WTC11 (cell line): Measurements from ENCODE around the gene SLC17A2. TPM values are rescaled to one million over a fixed set of nuclear protein-coding genes. Genes with fewer than 3 reads are reported as not detected.
"Not testable (repeated sequence)": the region's sequence is repeated elsewhere in the genome, so short reads cannot be mapped to it uniquely, and the experiment has no call there.

ENCODE experiments used
- ATAC-seq: fragments of 200-7000 bp; cut with Tn5 transposase; 2 replicates; pipeline ENCODE4 v1.10.0; 2021; ENCODE audit warnings: mild to moderate bottlenecking, moderate library complexity
- CTCF ChIA-PET: fragments of 300-600 bp; sonication (Branson Sonifier 250); formaldehyde crosslinking; loops from one replicate; lab custom pipeline; 2021; ENCODE audit warnings: antibody characterized with exemption; lab: Charles Lee
- POLR2A ChIA-PET: fragments of 350-600 bp; sonication (Branson Sonifier 250); formaldehyde crosslinking; loops from one replicate; lab custom pipeline; 2021; ENCODE audit warnings: antibody characterized with exemption; lab: Charles Lee
- DNase-seq: peaks from one replicate; pipeline ENCODE4 v3.0.0; 2021; ENCODE audit warnings: low spot score
- H3K27ac Mint-ChIP-seq: 2 replicates; pipeline ENCODE4 v1.8.0; 2021; ENCODE audit warnings: mixed read lengths
- H3K27me3 Mint-ChIP-seq: 2 replicates; pipeline ENCODE4 v1.8.0; 2021; ENCODE audit warnings: low read depth, mild to moderate bottlenecking, moderate library complexity, mixed read lengths
- H3K36me3 Mint-ChIP-seq: 2 replicates; pipeline ENCODE4 v1.8.0; 2021; ENCODE audit warnings: mixed read lengths
- H3K4me1 Mint-ChIP-seq: 2 replicates; pipeline ENCODE4 v1.8.0; 2022; ENCODE audit warnings: mixed read lengths
- H3K4me3 Mint-ChIP-seq: 2 replicates; pipeline ENCODE4 v1.8.0; 2021; ENCODE audit warnings: mild to moderate bottlenecking, moderate library complexity, mixed read lengths
- H3K9me3 Mint-ChIP-seq: 2 replicates; pipeline ENCODE4 v1.8.0; 2021; ENCODE audit warnings: mixed read lengths
- ATF1 ChIP-seq: sonication (generic); formaldehyde crosslinking; IDR thresholded peaks from 2 replicates; pipeline ENCODE4 v1.8.1; 2023; ENCODE audit warnings: mild to moderate bottlenecking, moderate library complexity, missing genetic modification reagents
- ELF4 ChIP-seq: sonication (generic); formaldehyde crosslinking; IDR thresholded peaks from 2 replicates; pipeline ENCODE4 v1.8.1; 2022; ENCODE audit warnings: low read depth, mild to moderate bottlenecking, moderate library complexity, missing genetic modification reagents
- EMX1 ChIP-seq: fragments of 250-450 bp; sonication (Bioruptor Pico); IDR thresholded peaks from 2 replicates; pipeline ENCODE4 v1.8.0; 2021; ENCODE audit warnings: mild to moderate bottlenecking
- GABPB1 ChIP-seq: sonication (generic); formaldehyde crosslinking; IDR thresholded peaks from 2 replicates; pipeline ENCODE4 v1.8.1; 2023; ENCODE audit warnings: mild to moderate bottlenecking, missing genetic modification reagents
- JAZF1 ChIP-seq: fragments of 250-450 bp; sonication (Bioruptor Pico); IDR thresholded peaks from 2 replicates; pipeline ENCODE4 v1.9.0; 2021; ENCODE audit warnings: moderate library complexity, mild to moderate bottlenecking, inconsistent platforms
- KAT7 ChIP-seq: sonication (generic); formaldehyde crosslinking; IDR thresholded peaks from 2 replicates; pipeline ENCODE4 v1.8.1; 2023; ENCODE audit warnings: missing genetic modification reagents, mild to moderate bottlenecking, borderline replicate concordance
- NR1H2 ChIP-seq: sonication (generic); formaldehyde crosslinking; IDR thresholded peaks from 2 replicates; pipeline ENCODE4 v1.9.0; 2021; ENCODE audit warnings: mild to moderate bottlenecking, moderate library complexity, missing genetic modification reagents
- NR3C1 ChIP-seq: sonication (generic); formaldehyde crosslinking; conservative IDR thresholded peaks from 2 replicates; pipeline ENCODE4 v1.8.1; 2023; ENCODE audit warnings: low read depth, mild to moderate bottlenecking, missing genetic modification reagents
- RELA ChIP-seq: sonication (generic); formaldehyde crosslinking; IDR thresholded peaks from 2 replicates; pipeline ENCODE4 v1.8.1; 2022; ENCODE audit warnings: missing genetic modification reagents, mild to moderate bottlenecking, borderline replicate concordance
- TCF7 ChIP-seq: sonication (generic); formaldehyde crosslinking; IDR thresholded peaks from 2 replicates; pipeline ENCODE4 v1.8.0; 2022; ENCODE audit warnings: mild to moderate bottlenecking, low read depth, missing genetic modification reagents, moderate library complexity
- ZNF219 ChIP-seq: sonication (generic); formaldehyde crosslinking; IDR thresholded peaks from 2 replicates; pipeline ENCODE4 v1.8.0; 2023; ENCODE audit warnings: missing genetic modification reagents, mild to moderate bottlenecking, borderline replicate concordance
- ZNF423 ChIP-seq: fragments of 250-450 bp; sonication (Bioruptor Pico); IDR thresholded peaks from 2 replicates; pipeline ENCODE4 v2.1.2; 2022; ENCODE audit warnings: mild to moderate bottlenecking, moderate library complexity
- total RNA-seq: library from RNA; stranded (reverse); gene quantifications from 3 replicates; pipeline ENCODE4 v1.2.3, GENCODE V29; 2021
- TF ChIP-seq, protein P1 (sequence below): sonication (generic); formaldehyde crosslinking; IDR thresholded peaks from 2 replicates; pipeline ENCODE4 v1.8.0; 2023; ENCODE audit warnings: missing genetic modification reagents, mild to moderate bottlenecking, borderline replicate concordance
- TF ChIP-seq, protein P2 (sequence below): sonication (generic); formaldehyde crosslinking; IDR thresholded peaks from 2 replicates; pipeline ENCODE4 v1.8.1; 2022; ENCODE audit warnings: missing genetic modification reagents, borderline replicate concordance
- TF ChIP-seq, protein P3 (sequence below): sonication (generic); formaldehyde crosslinking; IDR thresholded peaks from 2 replicates; pipeline ENCODE4 v1.8.0; 2022; ENCODE audit warnings: mild to moderate bottlenecking, missing genetic modification reagents
- TF ChIP-seq, protein P4 (sequence below): fragments of 250-450 bp; sonication (Bioruptor Pico); IDR thresholded peaks from 2 replicates; pipeline ENCODE4 v1.9.0; 2021; ENCODE audit warnings: mild to moderate bottlenecking
- TF ChIP-seq, protein P5 (sequence below): sonication (generic); formaldehyde crosslinking; IDR thresholded peaks from 2 replicates; pipeline ENCODE4 v1.8.0; 2022; ENCODE audit warnings: mild to moderate bottlenecking, missing genetic modification reagents
- TF ChIP-seq, protein P6 (sequence below): sonication (generic); formaldehyde crosslinking; IDR thresholded peaks from 2 replicates; pipeline ENCODE4 v1.8.0; 2023; ENCODE audit warnings: missing genetic modification reagents
- TF ChIP-seq, protein P7 (sequence below): sonication (generic); formaldehyde crosslinking; conservative IDR thresholded peaks from 2 replicates; pipeline ENCODE4 v1.8.1; 2022; ENCODE audit warnings: mild to moderate bottlenecking, missing genetic modification reagents

SLC17A2 gene
- total RNA-seq, 1 experiment from 2014 or later = not detected

DNA sequence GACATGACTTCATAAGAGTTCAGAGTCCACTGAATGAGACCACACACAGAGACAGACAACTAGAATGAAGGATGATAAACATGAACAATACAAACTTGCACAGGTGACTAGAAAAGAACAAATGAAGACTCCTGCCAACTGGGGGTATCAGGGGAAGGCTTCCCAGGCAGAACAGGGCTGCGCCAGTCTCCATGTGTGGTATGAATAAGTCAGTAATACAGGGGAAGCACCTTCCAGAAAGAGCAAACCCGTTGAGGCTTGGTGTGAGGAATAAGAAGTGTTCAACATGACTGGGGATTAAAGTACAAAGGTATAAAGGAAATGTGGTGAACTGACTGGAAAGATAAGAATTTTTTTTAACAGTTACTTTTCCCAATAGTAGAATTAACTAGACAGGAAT lies 3.7 kb upstream of the SLC17A2 start:
- no peaks in the 10 kb centered on the region for H3K27me3 Mint-ChIP-seq
- no peak overlapping the region for H3K4me3 Mint-ChIP-seq
- no peak overlapping the region for H3K27ac Mint-ChIP-seq
- no peaks in the 10 kb centered on the region for H3K36me3 Mint-ChIP-seq
- DNase-seq = no peak
- POLR2A ChIA-PET = no interaction called here
- TF ChIP-seq GABPB1 (no peak), KAT7 (CRISPR knock-in tag) (no peak), NR1H2 (CRISPR knock-in tag) (no peak), TCF7 (CRISPR knock-in tag) (no peak), NR3C1 (no peak), ZNF219 (CRISPR knock-in tag) (no peak), JAZF1 (CRISPR knock-in tag) (no peak), ATF1 (CRISPR knock-in tag) (no peak), EMX1 (CRISPR knock-in tag) (no peak), ELF4 (no peak)
- TF ChIP-seq, protein P1, sequence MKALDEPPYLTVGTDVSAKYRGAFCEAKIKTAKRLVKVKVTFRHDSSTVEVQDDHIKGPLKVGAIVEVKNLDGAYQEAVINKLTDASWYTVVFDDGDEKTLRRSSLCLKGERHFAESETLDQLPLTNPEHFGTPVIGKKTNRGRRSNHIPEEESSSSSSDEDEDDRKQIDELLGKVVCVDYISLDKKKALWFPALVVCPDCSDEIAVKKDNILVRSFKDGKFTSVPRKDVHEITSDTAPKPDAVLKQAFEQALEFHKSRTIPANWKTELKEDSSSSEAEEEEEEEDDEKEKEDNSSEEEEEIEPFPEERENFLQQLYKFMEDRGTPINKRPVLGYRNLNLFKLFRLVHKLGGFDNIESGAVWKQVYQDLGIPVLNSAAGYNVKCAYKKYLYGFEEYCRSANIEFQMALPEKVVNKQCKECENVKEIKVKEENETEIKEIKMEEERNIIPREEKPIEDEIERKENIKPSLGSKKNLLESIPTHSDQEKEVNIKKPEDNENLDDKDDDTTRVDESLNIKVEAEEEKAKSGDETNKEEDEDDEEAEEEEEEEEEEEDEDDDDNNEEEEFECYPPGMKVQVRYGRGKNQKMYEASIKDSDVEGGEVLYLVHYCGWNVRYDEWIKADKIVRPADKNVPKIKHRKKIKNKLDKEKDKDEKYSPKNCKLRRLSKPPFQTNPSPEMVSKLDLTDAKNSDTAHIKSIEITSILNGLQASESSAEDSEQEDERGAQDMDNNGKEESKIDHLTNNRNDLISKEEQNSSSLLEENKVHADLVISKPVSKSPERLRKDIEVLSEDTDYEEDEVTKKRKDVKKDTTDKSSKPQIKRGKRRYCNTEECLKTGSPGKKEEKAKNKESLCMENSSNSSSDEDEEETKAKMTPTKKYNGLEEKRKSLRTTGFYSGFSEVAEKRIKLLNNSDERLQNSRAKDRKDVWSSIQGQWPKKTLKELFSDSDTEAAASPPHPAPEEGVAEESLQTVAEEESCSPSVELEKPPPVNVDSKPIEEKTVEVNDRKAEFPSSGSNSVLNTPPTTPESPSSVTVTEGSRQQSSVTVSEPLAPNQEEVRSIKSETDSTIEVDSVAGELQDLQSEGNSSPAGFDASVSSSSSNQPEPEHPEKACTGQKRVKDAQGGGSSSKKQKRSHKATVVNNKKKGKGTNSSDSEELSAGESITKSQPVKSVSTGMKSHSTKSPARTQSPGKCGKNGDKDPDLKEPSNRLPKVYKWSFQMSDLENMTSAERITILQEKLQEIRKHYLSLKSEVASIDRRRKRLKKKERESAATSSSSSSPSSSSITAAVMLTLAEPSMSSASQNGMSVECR (CRISPR knock-in tag) = no peak
- TF ChIP-seq, protein P2, sequence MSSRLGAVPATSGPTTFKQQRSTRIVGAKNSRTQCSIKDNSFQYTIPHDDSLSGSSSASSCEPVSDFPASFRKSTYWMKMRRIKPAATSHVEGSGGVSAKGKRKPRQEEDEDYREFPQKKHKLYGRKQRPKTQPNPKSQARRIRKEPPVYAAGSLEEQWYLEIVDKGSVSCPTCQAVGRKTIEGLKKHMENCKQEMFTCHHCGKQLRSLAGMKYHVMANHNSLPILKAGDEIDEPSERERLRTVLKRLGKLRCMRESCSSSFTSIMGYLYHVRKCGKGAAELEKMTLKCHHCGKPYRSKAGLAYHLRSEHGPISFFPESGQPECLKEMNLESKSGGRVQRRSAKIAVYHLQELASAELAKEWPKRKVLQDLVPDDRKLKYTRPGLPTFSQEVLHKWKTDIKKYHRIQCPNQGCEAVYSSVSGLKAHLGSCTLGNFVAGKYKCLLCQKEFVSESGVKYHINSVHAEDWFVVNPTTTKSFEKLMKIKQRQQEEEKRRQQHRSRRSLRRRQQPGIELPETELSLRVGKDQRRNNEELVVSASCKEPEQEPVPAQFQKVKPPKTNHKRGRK = no peak
- TF ChIP-seq, protein P3, sequence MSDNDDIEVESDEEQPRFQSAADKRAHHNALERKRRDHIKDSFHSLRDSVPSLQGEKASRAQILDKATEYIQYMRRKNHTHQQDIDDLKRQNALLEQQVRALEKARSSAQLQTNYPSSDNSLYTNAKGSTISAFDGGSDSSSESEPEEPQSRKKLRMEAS (CRISPR knock-in tag) = no peak
- TF ChIP-seq, all 79 proteins: peak for 0
- Mint-ChIP-seq H3K4me1 (no peaks in the 10 kb centered on the region), H3K9me3 (no peaks in the 10 kb centered on the region)
- CTCF ChIA-PET = no interaction called here
- no peak for ATAC-seq

DNA sequence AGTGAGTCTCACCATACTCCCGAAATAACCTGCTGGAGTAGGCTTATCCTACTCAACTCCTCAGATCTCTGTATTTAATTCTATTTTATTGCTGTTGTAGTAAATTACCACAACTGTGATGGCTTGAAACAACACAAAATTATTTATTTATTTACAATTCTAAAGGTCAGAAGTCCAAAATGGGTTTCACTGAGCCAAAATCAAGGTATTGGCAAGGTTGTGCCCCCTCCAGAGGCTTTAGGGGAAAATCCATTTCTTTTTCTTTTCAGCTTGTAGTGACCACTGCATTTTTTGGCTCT lies 869 bp upstream of the SLC17A2 start:
- TF ChIP-seq, protein P4, sequence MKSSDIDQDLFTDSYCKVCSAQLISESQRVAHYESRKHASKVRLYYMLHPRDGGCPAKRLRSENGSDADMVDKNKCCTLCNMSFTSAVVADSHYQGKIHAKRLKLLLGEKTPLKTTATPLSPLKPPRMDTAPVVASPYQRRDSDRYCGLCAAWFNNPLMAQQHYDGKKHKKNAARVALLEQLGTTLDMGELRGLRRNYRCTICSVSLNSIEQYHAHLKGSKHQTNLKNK (CRISPR knock-in tag) = no peak
- TF ChIP-seq, protein P5, sequence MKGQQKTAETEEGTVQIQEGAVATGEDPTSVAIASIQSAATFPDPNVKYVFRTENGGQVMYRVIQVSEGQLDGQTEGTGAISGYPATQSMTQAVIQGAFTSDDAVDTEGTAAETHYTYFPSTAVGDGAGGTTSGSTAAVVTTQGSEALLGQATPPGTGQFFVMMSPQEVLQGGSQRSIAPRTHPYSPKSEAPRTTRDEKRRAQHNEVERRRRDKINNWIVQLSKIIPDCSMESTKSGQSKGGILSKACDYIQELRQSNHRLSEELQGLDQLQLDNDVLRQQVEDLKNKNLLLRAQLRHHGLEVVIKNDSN (CRISPR knock-in tag) = no peak
- TF ChIP-seq, protein P6, sequence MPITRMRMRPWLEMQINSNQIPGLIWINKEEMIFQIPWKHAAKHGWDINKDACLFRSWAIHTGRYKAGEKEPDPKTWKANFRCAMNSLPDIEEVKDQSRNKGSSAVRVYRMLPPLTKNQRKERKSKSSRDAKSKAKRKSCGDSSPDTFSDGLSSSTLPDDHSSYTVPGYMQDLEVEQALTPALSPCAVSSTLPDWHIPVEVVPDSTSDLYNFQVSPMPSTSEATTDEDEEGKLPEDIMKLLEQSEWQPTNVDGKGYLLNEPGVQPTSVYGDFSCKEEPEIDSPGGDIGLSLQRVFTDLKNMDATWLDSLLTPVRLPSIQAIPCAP (CRISPR knock-in tag) = no peak
- TF ChIP-seq RELA (CRISPR knock-in tag) = no peak
- TF ChIP-seq ZNF423 = no peak
- no peak for TF ChIP-seq ATF1 (CRISPR knock-in tag)
- TF ChIP-seq, protein P7, sequence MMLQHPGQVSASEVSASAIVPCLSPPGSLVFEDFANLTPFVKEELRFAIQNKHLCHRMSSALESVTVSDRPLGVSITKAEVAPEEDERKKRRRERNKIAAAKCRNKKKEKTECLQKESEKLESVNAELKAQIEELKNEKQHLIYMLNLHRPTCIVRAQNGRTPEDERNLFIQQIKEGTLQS = no peak
- ChIA-PET CTCF (no interaction called here), POLR2A (no interaction called here)
- Mint-ChIP-seq H3K36me3 (no peaks in the 10 kb centered on the region), H3K4me1 (no peaks in the 10 kb centered on the region), H3K27ac (no peak overlapping the region), H3K9me3 (no peaks in the 10 kb centered on the region), H3K4me3 (no peak overlapping the region), H3K27me3 (no peaks in the 10 kb centered on the region)
- DNase-seq (no peak), ATAC-seq (no peak)

DNA sequence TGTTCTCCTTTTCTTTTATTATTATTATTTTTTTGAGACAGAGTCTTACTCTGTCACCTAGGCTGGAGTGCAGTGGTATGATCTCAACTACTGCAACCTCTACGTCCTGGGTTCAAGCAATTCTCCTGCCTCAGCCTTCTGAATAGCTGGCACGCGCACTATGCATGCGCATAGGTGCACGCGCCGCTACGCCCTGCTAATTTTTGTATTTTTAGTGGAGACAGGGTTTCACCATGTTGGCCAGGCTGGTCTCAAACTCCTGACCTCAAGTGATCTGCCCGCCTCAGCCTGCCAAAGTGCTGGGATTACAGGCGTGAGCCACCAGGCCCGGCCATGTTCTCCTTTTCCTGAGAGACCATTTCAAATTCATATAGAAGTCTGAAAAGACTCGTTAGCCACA lies 706 bp downstream of the SLC17A2 start:
- POLR2A ChIA-PET, H3K27me3 Mint-ChIP-seq, H3K27ac Mint-ChIP-seq, CTCF ChIA-PET, H3K36me3 Mint-ChIP-seq, ATAC-seq, DNase-seq, H3K4me3 Mint-ChIP-seq, H3K9me3 Mint-ChIP-seq, H3K4me1 Mint-ChIP-seq: not testable (repeated sequence)
